Naive thymus-derived CD4-positive, alpha-beta T cell (primary cell): ENCODE data around the gene VEZT. TPM values are rescaled to one million over a fixed set of nuclear protein-coding genes. Genes with fewer than 3 reads are reported as not detected.

Source experiments
- ATAC-seq: fragments of 150-1000 bp; cut with Tn5 transposase; 2 replicates; pipeline ENCODE4 v1.10.0; 2021; ENCODE audit warnings: mild to moderate bottlenecking, moderate library complexity
- CTCF ChIA-PET: fragments of 350-600 bp; sonication (Branson Sonifier 250); formaldehyde crosslinking; loops from one replicate; lab custom pipeline; 2021; ENCODE audit warnings: antibody characterized with exemption; lab: Charles Lee
- POLR2A ChIA-PET: fragments of 350-600 bp; sonication (Branson Sonifier 250); formaldehyde crosslinking; loops from one replicate; lab custom pipeline; 2021; ENCODE audit warnings: antibody characterized with exemption, inconsistent platforms; lab: Charles Lee
- DNase-seq, 9 donors: peaks; one replicate each; pipeline versions ENCODE4 v3.0.0 to v3.0.0-alpha.2; 2020 to 2022; ENCODE audit warnings: mixed read lengths in 1 of 9
- H3K27ac ChIP-seq: one replicate; pipeline ENCODE4 v1.7.0; 2013; ENCODE audit warnings: mild to moderate bottlenecking, low read depth, low read length, moderate library complexity
- H3K27me3 ChIP-seq, 2 donors: one replicate each; pipeline ENCODE4 v1.7.0; 2013; ENCODE audit warnings: low read length in 2 of 2, mild to moderate bottlenecking in 2 of 2, moderate library complexity in 2 of 2; ENCODE audit not compliant: control insufficient read depth in 2 of 2, insufficient read depth in 2 of 2
- H3K36me3 ChIP-seq, 3 experiments: 1 replicate in 2 of 3; 2 replicates in 1 of 3; pipeline ENCODE4 v1.7.0; 2013; ENCODE audit warnings: low read length in 3 of 3, mild to moderate bottlenecking in 3 of 3, moderate library complexity in 1 of 3; ENCODE audit not compliant: insufficient read depth in 3 of 3, control insufficient read depth in 2 of 3
- H3K4me1 ChIP-seq, 2 donors: one replicate each; pipeline ENCODE4 v1.7.0; 2013; ENCODE audit warnings: low read length in 2 of 2, mild to moderate bottlenecking in 2 of 2, moderate library complexity in 1 of 2; ENCODE audit not compliant: control insufficient read depth in 2 of 2, insufficient read depth in 2 of 2
- H3K4me3 ChIP-seq: 2 replicates; pipeline ENCODE4 v1.7.0; 2013; ENCODE audit warnings: mild to moderate bottlenecking, low read length
- H3K9me3 ChIP-seq, 3 experiments: 1 replicate in 2 of 3; 2 replicates in 1 of 3; pipeline ENCODE4 v1.7.0; 2013; ENCODE audit warnings: low read length in 3 of 3; ENCODE audit not compliant: control insufficient read depth in 2 of 3
- H3K27ac Mint-ChIP-seq, 9 donors: one replicate each; pipeline ENCODE4 v1.8.0; 2020 to 2022; ENCODE audit warnings: mixed read lengths in 9 of 9, mild to moderate bottlenecking in 8 of 9, moderate library complexity in 5 of 9, inconsistent platforms in 2 of 9
- H3K27me3 Mint-ChIP-seq, 5 donors: one replicate each; pipeline ENCODE4 v1.8.0; 2021 to 2022; ENCODE audit warnings: mixed read lengths in 5 of 5, mild to moderate bottlenecking in 1 of 5
- H3K36me3 Mint-ChIP-seq, 5 donors: one replicate each; pipeline ENCODE4 v1.8.0; 2020 to 2022; ENCODE audit warnings: mixed read lengths in 5 of 5, mild to moderate bottlenecking in 3 of 5, inconsistent platforms in 1 of 5
- H3K4me1 Mint-ChIP-seq, 7 donors: one replicate each; pipeline ENCODE4 v1.8.0; 2020 to 2022; ENCODE audit warnings: mixed read lengths in 7 of 7, mild to moderate bottlenecking in 3 of 7, inconsistent platforms in 1 of 7
- H3K4me3 Mint-ChIP-seq, 10 donors: one replicate each; pipeline ENCODE4 v1.8.0; 2020 to 2022; ENCODE audit warnings: mild to moderate bottlenecking in 10 of 10, mixed read lengths in 10 of 10, moderate library complexity in 6 of 10, inconsistent platforms in 2 of 10
- H3K9me3 Mint-ChIP-seq, 11 donors: one replicate each; pipeline ENCODE4 v1.8.0; 2020 to 2022; ENCODE audit warnings: mixed read lengths in 11 of 11, mild to moderate bottlenecking in 4 of 11, inconsistent platforms in 1 of 11, moderate library complexity in 1 of 11
- intact Hi-C, 2 donors: fragments of 100-400 bp; cut with micrococcal nuclease; formaldehyde crosslinking; loops; one replicate each; pipeline ENCODE4 v1.15.1; 2023
- polyA plus RNA-seq, 2 donors: library from polyadenylated mRNA; unstranded; fragments of 300-500 nt; fragmentation: Illumina TruSeq; gene quantifications; one replicate each; pipeline ENCODE4 v1.2.3, GENCODE V29; 2021
- total RNA-seq, 6 experiments: library from RNA in 5 of 6; stranded (reverse) in 5 of 6; gene quantifications; 1 replicate in 5 of 6; 2 replicates in 1 of 6; pipeline ENCODE4 v1.2.3 and lab custom pipeline; 2021 to 2026

VEZT gene
- total and polyA plus RNA-seq, 7 experiments from 2014 or later, result 23.2 to 48.8 (median 38.7) TPM

DNA sequence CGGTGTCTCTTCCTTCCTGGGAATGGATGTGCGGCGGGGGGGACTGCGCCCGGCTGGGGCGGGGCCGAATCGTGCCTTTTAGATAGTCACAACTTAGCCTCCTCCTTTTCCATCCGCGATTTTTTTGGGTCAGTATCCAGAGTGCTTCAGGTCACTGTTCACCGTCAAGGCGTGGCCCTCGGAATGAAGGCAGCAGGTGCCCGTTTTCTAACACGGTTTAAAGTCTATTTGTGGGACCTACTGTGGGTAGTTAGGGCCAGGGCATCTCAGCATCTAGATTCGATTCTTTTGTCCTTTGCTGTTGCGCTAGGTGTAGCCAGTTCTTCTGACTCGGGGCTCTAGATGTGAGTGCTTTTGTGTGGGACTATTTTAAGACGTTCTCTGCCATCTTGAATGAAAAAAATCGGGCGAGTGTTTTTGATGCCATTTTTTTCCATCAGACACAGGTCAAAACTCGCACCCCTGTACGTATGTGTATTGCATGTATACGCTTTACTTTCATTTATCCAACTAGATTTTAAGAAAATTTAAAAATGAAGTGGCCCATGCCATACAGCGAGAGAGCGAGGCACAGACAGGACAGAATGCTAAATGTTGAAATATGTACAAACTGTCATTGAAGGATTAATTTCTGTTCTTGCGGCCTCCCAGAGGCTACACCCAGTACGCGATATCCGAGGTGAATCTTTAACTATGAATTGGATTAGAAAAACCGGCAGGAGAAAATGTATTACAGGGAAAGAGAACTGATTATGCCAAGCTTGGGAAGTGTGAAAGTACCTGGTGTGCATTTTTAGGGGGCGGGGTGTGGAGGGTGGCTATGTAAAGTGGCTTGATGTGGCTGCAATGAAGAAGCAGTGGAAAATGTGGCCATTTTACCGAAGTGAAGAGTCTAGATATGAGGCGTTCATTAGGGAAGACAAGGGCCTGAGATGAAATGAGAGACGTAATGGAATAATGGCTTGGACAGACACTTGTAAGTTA, 835 bp downstream of the VEZT start:
- ATAC-seq (no peak), DNase-seq (peak; percentile 16 to 66 (median 52))
- Histone ChIP-seq H3K36me3 (peaks cover 0 to 5% (median 0%) of the 10 kb centered on the region in 3 experiments), H3K27ac (peak overlapping the region; percentile 94), H3K4me3 (peak overlapping the region; percentile 87), H3K9me3 (no peaks in the 10 kb centered on the region), H3K4me1 (peaks cover 0 to 8% of the 10 kb centered on the region in 2 donors), H3K27me3 (no peaks in the 10 kb centered on the region)
- peaks cover 0 to 2% (median 0%) of the 10 kb centered on the region in 11 donors for H3K9me3 Mint-ChIP-seq
- H3K36me3 Mint-ChIP-seq, result peaks cover 0 to 4% (median 3%) of the 10 kb centered on the region in 5 donors
- H3K4me3 Mint-ChIP-seq, result peak overlapping the region; percentile 88 to 100 (median 96)
- H3K27me3 Mint-ChIP-seq, result peaks cover 0 to 20% (median 7%) of the 10 kb centered on the region in 5 donors
- intact Hi-C loops, result loop anchor here (1.0 to 10.0 kb wide), 9 partner anchors 114 to 1776 kb away; partner anchors contain the start of genes ELK3 (in 1 of the 2), NEDD1 (in 1 of the 2) and UBE2N (in 1 of the 2)
- ChIA-PET CTCF (interaction anchor here (0.8 to 1.1 kb wide), 2 partner anchors 31 to 102 kb away, joined by 4 to 7 read pairs; no protein-coding TSS in a partner anchor), POLR2A (interaction anchor here (0.6 to 2.7 kb wide), 4 partner anchors 102 to 936 kb away, joined by 3 to 25 read pairs (median 8); partner anchors contain the start of genes METAP2 and NR2C1)
- peaks cover 25 to 59% (median 48%) of the 10 kb centered on the region in 7 donors for H3K4me1 Mint-ChIP-seq
- H3K27ac Mint-ChIP-seq, result peak overlapping the region; percentile 86 to 97 (median 95)

DNA sequence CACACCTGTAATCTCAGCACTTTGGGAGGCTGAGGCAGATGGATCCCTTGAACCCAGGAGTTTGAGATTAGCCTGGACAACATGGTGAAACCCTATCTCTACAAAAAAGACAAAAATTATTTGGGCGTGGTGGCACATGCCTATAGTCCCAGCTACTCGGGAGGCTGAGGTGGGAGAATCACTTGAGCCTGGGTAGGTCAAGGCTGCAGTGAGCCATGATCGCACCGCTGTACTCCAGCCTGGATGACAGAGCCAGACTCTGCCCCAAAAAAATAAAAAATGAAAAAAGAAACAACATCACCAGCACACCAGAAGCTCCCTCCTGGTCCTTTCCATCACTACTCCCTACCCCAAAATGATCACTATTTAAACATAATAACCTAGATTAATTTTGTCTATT, 2.6 kb downstream of the VEZT start:
- POLR2A ChIA-PET, result no interaction called here
- peaks cover 0 to 2% (median 0%) of the 10 kb centered on the region in 11 donors for H3K9me3 Mint-ChIP-seq
- CTCF ChIA-PET, result interaction anchor here (0.6 kb wide), 1 partner anchor 104 kb away, joined by 3 read pairs; no protein-coding TSS in a partner anchor
- H3K27ac Mint-ChIP-seq, result peak overlapping the region in 1 of 9 donors; percentile 9
- intact Hi-C loops, result no loop called here
- H3K4me3 Mint-ChIP-seq, result peak overlapping the region in 6 of 10 donors; percentile 3 to 51 (median 35)
- Histone ChIP-seq H3K4me3 (no peak overlapping the region), H3K9me3 (no peaks in the 10 kb centered on the region), H3K36me3 (peaks cover 0 to 12% (median 0%) of the 10 kb centered on the region in 3 experiments), H3K27me3 (no peaks in the 10 kb centered on the region), H3K4me1 (peaks cover 0 to 8% of the 10 kb centered on the region in 2 donors), H3K27ac (no peak overlapping the region)
- peaks cover 0 to 12% (median 11%) of the 10 kb centered on the region in 5 donors for H3K36me3 Mint-ChIP-seq
- peaks cover 25 to 67% (median 57%) of the 10 kb centered on the region in 7 donors for H3K4me1 Mint-ChIP-seq
- H3K27me3 Mint-ChIP-seq, result peaks cover 0 to 14% (median 5%) of the 10 kb centered on the region in 5 donors
- no peak for DNase-seq
- ATAC-seq, result no peak

DNA sequence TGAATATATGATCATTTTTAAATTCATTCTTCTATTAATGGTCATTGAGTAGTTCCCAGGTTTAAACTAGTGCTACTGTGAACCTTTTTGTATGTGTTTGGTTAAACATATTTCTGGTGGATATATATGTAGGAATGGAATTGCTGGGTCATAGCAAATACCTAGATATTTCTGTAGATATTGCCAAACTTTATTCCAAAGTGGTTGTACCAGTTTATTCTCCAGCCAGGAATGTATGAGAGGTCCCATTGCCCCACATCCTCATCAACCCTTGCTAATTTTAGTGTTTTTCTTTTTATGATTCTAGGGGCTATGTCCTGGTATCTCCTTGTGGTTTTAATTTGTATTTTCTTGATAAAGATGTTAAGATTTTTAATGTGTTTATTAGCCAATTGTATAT, 3.1 kb downstream of the VEZT start:
- Mint-ChIP-seq H3K4me3 (peak overlapping the region in 7 of 10 donors; percentile 3 to 53 (median 42)), H3K9me3 (peaks cover 0 to 2% (median 0%) of the 10 kb centered on the region in 11 donors), H3K36me3 (peaks cover 0 to 14% (median 12%) of the 10 kb centered on the region in 5 donors), H3K27ac (no peak overlapping the region), H3K4me1 (peaks cover 25 to 67% (median 57%) of the 10 kb centered on the region in 7 donors), H3K27me3 (peaks cover 0 to 9% (median 0%) of the 10 kb centered on the region in 5 donors)
- Histone ChIP-seq H3K4me1 (peaks cover 0 to 8% of the 10 kb centered on the region in 2 donors), H3K36me3 (peaks cover 0 to 14% (median 0%) of the 10 kb centered on the region in 3 experiments), H3K9me3 (no peaks in the 10 kb centered on the region), H3K4me3 (no peak overlapping the region), H3K27me3 (no peaks in the 10 kb centered on the region), H3K27ac (no peak overlapping the region)
- POLR2A ChIA-PET, result interaction anchor here (1.1 kb wide), 1 partner anchor 61 kb away, joined by 4 read pairs; no protein-coding TSS in a partner anchor
- DNase-seq (no peak), ATAC-seq (no peak)
- CTCF ChIA-PET, result interaction anchor here (0.6 kb wide), 1 partner anchor 104 kb away, joined by 3 read pairs; no protein-coding TSS in a partner anchor
- intact Hi-C loops, result no loop called here

DNA sequence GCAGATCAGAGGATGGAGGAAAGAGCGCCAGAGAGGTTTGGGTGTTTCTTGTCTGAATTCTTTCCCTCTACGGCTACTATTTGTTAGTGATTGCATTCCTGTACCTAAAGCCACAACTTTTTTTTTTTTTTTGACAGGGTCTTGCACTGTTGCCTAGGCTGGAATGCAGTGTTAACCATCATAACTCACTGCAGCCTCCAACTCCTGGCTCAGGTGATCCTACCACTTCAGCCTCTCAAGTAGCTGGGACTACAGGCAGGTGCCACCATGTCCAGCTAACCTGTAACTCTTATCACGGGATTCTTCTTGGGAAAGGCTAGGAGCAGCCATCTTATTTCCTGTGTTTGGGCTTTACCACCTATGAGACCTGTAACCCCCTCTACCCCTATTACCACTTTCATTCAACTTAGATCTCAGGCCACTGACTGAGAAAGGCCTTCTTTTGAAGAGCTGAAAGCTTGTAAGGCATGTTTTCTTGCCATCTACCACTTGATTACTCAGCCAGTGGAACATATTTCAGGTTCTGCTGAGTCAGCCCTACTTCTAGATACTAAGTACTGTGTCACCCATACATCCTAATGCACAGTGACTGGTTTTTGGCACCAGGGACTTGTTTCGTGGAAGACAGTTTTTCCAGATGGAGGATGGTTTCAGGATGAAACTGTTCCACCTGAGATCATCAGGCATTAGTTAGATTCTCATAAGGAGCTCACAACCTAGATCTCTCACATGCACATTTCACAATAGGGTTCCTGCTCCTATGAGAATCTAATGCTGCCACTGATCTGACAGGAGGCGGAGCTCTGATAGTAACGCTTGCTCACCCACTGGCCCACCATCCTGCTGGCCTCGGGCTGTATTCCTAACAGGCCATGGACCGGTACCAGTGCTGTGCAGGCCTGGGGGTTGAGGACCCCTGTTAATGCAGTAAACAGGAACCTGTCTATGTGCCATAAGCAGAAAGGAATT, 6.9 kb downstream of the VEZT start:
- intact Hi-C loops, result no loop called here
- CTCF ChIA-PET, result no interaction called here

DNA sequence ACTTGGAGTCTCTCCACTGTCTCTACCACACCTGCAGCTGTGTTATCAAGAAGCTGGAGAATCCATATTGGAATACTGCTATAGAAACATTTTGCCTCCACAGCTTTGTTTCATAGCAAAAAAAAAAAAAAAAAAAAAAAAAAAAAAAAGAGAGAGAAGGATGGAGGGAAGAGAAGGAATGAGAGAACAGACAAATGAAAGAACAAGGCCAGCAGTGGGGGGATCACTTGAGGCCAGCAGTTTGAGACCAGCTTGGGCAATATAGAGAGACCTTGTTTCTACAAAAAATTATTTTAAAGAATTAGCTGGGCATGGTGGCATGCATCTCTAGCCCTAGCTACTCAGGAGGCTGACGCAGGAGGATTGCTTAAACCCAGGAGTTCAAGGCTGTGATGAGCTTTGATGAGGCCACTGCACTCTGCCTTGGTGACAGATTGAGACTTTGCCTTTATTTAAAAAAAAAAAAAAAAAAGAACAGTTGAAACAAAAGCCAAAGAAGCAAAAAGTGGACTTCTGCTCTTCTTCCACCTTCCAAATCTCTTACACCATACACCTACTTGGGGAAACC, 8.1 kb downstream of the VEZT start:
- CTCF ChIA-PET, result no interaction called here
- Mint-ChIP-seq H3K9me3 (no peaks in the 10 kb centered on the region), H3K4me3 (peak overlapping the region in 1 of 10 donors; percentile 41), H3K27ac (peak overlapping the region in 3 of 9 donors; percentile 8 to 57 (median 31)), H3K27me3 (no peaks in the 10 kb centered on the region), H3K36me3 (peaks cover 8 to 20% (median 13%) of the 10 kb centered on the region in 5 donors), H3K4me1 (peaks cover 9 to 74% (median 51%) of the 10 kb centered on the region in 7 donors)
- Histone ChIP-seq H3K27me3 (no peaks in the 10 kb centered on the region), H3K4me1 (peaks cover 0 to 4% of the 10 kb centered on the region in 2 donors), H3K9me3 (no peaks in the 10 kb centered on the region), H3K27ac (no peak overlapping the region), H3K4me3 (no peak overlapping the region), H3K36me3 (peaks cover 0 to 9% (median 0%) of the 10 kb centered on the region in 3 experiments)
- intact Hi-C loops, result no loop called here
- POLR2A ChIA-PET, result interaction anchor here (0.6 kb wide), 1 partner anchor 8 kb away, joined by 4 read pairs; the partner anchor contains the start of genes FGD6 and VEZT
- DNase-seq (no peak), ATAC-seq (no peak)

More for the DNA sequence above, 6.9 kb downstream of the VEZT start:
- ATAC-seq (no peak), DNase-seq (no peak)
- H3K27me3 Mint-ChIP-seq, result no peaks in the 10 kb centered on the region
- H3K9me3 Mint-ChIP-seq, result no peaks in the 10 kb centered on the region
- H3K27me3 ChIP-seq, result no peaks in the 10 kb centered on the region
- H3K36me3 ChIP-seq, result peaks cover 0 to 9% (median 0%) of the 10 kb centered on the region in 3 experiments
- POLR2A ChIA-PET, result no interaction called here
- H3K4me1 ChIP-seq, result no peaks in the 10 kb centered on the region
- H3K27ac Mint-ChIP-seq, result peak overlapping the region in 1 of 9 donors; percentile 22
- H3K4me3 ChIP-seq, result no peak overlapping the region
- no peaks in the 10 kb centered on the region for H3K9me3 ChIP-seq
- H3K36me3 Mint-ChIP-seq, result peaks cover 8 to 22% (median 13%) of the 10 kb centered on the region in 5 donors
- no peak overlapping the region for H3K27ac ChIP-seq
- H3K4me1 Mint-ChIP-seq, result peaks cover 12 to 74% (median 56%) of the 10 kb centered on the region in 7 donors
- H3K4me3 Mint-ChIP-seq, result no peak overlapping the region
